ENCODE results near the gene ZNF366. TPM values are rescaled to one million over a fixed set of nuclear protein-coding genes. Genes with fewer than 3 reads are reported as not detected.

Gene ZNF366
- polyA plus RNA-seq, 1 donor (not counting 4 experiments of a cell fraction or from before 2014, with no cell fraction given) = not detected

- no peak overlapping the region for H2AFZ ChIP-seq (ENCODE audit: control insufficient read depth, low read length)
Observed at GRCh38 chr5:72501488-72501887, 5.7 kb downstream of the ZNF366 start.

GRCh38 chr5:72499730-72500129 is 7.5 kb downstream of the ZNF366 start:
- FAIRE-seq (no peak), DNase-seq (ENCODE audit: low read depth, low spot score) (no peak)
- Histone ChIP-seq H3K27me3 (ENCODE audit: control insufficient read depth, extremely low read depth, insufficient read depth, low read length) (no peaks in the 10 kb centered on the region), H3K36me3 (ENCODE audit: control insufficient read depth in 2 of 2, extremely low read depth in 1 of 2, insufficient read depth in 2 of 2, low read length in 2 of 2) (no peaks in the 10 kb centered on the region), H3K9me3 (ENCODE audit: control insufficient read depth, low read depth, low read length) (no peaks in the 10 kb centered on the region), H3K9ac (ENCODE audit: control insufficient read depth, extremely low read depth, insufficient read depth, low read length) (no peak overlapping the region), H4K20me1 (ENCODE audit: control insufficient read depth, extremely low read depth, insufficient read depth, low read length) (no peaks in the 10 kb centered on the region), H3K4me3 (ENCODE audit: control insufficient read depth in 2 of 3, extremely low read depth in 1 of 3, insufficient read depth in 2 of 3, low read depth in 1 of 3, low read length in 3 of 3) (no peak overlapping the region), H2AFZ (ENCODE audit: control insufficient read depth, low read length) (no peak overlapping the region), H3K4me1 (ENCODE audit: control insufficient read depth, extremely low read depth, insufficient read depth, low read length) (peaks cover 3% of the 10 kb centered on the region), H3K9me1 (ENCODE audit: control insufficient read depth, extremely low read depth, insufficient read depth, low read length) (no peaks in the 10 kb centered on the region), H3K4me2 (ENCODE audit: control insufficient read depth, extremely low read depth, insufficient read depth, low read depth, low read length) (no peak overlapping the region), H3K79me2 (ENCODE audit: control insufficient read depth, insufficient read depth, low read length) (no peaks in the 10 kb centered on the region), H3K27ac (ENCODE audit: control insufficient read depth, insufficient read depth, low read length) (no peak overlapping the region)
- dilution Hi-C loops (cut with MboI; ENCODE audit: extremely low pct_ligation_motif_present, low sequenced_read_pairs) = no loop called here
- no peak for TF ChIP-seq CTCF (optimal IDR thresholded peaks at IDR 0.05 in 1 of 3, IDR thresholded peaks at IDR 0.05 in 1 of 3, conservative IDR thresholded peaks at IDR 0.05 in 1 of 3; ENCODE audit: extremely low read depth in 1 of 3, insufficient read depth in 2 of 3, low read length in 3 of 3)
- no peak for TF ChIP-seq EZH2 (IDR thresholded peaks at IDR 0.05; ENCODE audit: low read length)

More at GRCh38 chr5:72501488-72501887, 5.7 kb downstream of the ZNF366 start:
- H3K4me1 ChIP-seq (ENCODE audit: control insufficient read depth, extremely low read depth, insufficient read depth, low read length) = no peaks in the 10 kb centered on the region
- no peaks in the 10 kb centered on the region for H3K79me2 ChIP-seq (ENCODE audit: control insufficient read depth, insufficient read depth, low read length)
- H3K9me1 ChIP-seq (ENCODE audit: control insufficient read depth, extremely low read depth, insufficient read depth, low read length) = no peaks in the 10 kb centered on the region
- H3K27me3 ChIP-seq (ENCODE audit: control insufficient read depth, extremely low read depth, insufficient read depth, low read length) = no peaks in the 10 kb centered on the region
- TF ChIP-seq CTCF (optimal IDR thresholded peaks at IDR 0.05 in 1 of 3, IDR thresholded peaks at IDR 0.05 in 1 of 3, conservative IDR thresholded peaks at IDR 0.05 in 1 of 3; ENCODE audit: extremely low read depth in 1 of 3, insufficient read depth in 2 of 3, low read length in 3 of 3) = no peak
- TF ChIP-seq EZH2 (IDR thresholded peaks at IDR 0.05; ENCODE audit: low read length) = no peak
- H3K27ac ChIP-seq (ENCODE audit: control insufficient read depth, insufficient read depth, low read length) = no peak overlapping the region
- dilution Hi-C loops (cut with MboI; ENCODE audit: extremely low pct_ligation_motif_present, low sequenced_read_pairs) = no loop called here
- no peaks in the 10 kb centered on the region for H4K20me1 ChIP-seq (ENCODE audit: control insufficient read depth, extremely low read depth, insufficient read depth, low read length)
- no peaks in the 10 kb centered on the region for H3K9me3 ChIP-seq (ENCODE audit: control insufficient read depth, low read depth, low read length)
- DNase-seq (ENCODE audit: low read depth, low spot score) (no peak), FAIRE-seq (no peak)
- no peak overlapping the region for H3K9ac ChIP-seq (ENCODE audit: control insufficient read depth, extremely low read depth, insufficient read depth, low read length)
- no peaks in the 10 kb centered on the region for H3K36me3 ChIP-seq (ENCODE audit: control insufficient read depth in 2 of 2, extremely low read depth in 1 of 2, insufficient read depth in 2 of 2, low read length in 2 of 2)
- no peak overlapping the region for H3K4me2 ChIP-seq (ENCODE audit: control insufficient read depth, extremely low read depth, insufficient read depth, low read depth, low read length)
- H3K4me3 ChIP-seq (ENCODE audit: control insufficient read depth in 2 of 3, extremely low read depth in 1 of 3, insufficient read depth in 2 of 3, low read depth in 1 of 3, low read length in 3 of 3) = no peak overlapping the region

Measured in keratinocyte (primary cell).